GM12875 (cell line): ENCODE measurements around the gene PYM1.

Source experiments
- H3K4me3 ChIP-seq: one replicate; pipeline ENCODE4 v1.5.1; 2011; ENCODE audit warnings: low read depth, low read length, control low read depth
- TF ChIP-seq, protein P1 (sequence below): IDR thresholded peaks from 2 replicates; pipeline ENCODE4 v1.5.1; 2011; ENCODE audit warnings: low read depth, mild to moderate bottlenecking, control low read depth, inconsistent platforms, low read length, moderate library complexity, borderline replicate concordance; ENCODE audit not compliant: insufficient read depth

Gene PYM1

DNA sequence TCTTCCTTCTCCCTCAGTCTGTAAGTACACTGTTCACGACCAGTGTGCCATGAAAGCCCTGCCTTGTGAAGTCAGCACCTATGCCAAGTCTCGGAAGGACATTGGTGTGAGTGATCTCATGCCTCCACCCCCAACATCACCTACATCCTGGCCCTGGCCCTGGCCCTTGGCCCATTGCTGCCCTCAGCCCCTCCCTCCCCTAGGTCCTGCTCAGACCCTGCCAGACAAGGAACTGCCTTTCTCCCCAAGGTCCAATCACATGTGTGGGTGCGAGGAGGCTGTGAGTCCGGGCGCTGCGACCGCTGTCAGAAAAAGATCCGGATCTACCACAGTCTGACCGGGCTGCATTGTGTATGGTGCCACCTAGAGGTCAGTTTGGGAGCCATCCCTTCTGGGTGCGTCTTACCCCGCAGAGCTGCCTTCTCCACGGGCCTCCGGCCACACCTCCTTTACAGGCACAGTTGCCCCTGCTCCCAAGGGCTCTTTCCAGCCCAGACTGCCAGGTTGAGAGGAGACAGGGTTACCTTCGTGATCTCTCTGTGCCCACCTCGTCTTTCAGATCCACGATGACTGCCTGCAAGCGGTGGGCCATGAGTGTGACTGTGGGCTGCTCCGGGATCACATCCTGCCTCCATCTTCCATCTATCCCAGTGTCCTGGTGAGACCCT, 12.5 kb upstream of the PYM1 start:
- H3K4me3 ChIP-seq, result no peak overlapping the region
- TF ChIP-seq, protein P1, sequence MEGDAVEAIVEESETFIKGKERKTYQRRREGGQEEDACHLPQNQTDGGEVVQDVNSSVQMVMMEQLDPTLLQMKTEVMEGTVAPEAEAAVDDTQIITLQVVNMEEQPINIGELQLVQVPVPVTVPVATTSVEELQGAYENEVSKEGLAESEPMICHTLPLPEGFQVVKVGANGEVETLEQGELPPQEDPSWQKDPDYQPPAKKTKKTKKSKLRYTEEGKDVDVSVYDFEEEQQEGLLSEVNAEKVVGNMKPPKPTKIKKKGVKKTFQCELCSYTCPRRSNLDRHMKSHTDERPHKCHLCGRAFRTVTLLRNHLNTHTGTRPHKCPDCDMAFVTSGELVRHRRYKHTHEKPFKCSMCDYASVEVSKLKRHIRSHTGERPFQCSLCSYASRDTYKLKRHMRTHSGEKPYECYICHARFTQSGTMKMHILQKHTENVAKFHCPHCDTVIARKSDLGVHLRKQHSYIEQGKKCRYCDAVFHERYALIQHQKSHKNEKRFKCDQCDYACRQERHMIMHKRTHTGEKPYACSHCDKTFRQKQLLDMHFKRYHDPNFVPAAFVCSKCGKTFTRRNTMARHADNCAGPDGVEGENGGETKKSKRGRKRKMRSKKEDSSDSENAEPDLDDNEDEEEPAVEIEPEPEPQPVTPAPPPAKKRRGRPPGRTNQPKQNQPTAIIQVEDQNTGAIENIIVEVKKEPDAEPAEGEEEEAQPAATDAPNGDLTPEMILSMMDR, result peak; percentile 91

DNA sequence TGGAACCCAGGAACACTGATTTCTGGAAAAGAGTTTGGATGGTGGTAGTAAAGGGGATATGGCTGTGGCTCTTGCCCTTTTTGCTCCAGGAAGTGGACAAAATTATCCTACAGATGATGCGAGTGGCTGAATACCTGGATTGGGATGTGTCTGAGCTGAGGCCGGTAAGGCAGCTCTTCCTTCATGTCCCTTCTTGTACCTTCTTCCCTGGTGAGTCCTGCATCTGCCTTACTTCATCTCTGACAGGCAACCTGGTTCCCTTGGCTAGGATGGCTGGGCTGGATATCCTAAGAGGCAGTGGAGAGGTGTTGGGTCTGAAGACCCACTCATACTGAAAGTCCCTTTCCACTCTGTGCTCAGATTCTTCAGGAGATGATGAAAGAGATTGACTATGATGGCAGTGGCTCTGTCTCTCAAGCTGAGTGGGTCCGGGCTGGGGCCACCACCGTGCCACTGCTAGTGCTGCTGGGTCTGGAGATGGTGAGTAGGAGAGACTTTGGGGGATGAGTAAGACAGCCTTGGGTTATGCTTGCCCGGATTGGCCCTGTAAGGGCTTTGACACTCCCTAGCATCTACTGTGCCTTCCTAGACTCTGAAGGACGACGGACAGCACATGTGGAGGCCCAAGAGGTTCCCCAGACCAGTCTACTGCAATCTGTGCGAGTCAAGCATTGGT, 11.3 kb upstream of the PYM1 start:
- no peak overlapping the region for H3K4me3 ChIP-seq

DNA sequence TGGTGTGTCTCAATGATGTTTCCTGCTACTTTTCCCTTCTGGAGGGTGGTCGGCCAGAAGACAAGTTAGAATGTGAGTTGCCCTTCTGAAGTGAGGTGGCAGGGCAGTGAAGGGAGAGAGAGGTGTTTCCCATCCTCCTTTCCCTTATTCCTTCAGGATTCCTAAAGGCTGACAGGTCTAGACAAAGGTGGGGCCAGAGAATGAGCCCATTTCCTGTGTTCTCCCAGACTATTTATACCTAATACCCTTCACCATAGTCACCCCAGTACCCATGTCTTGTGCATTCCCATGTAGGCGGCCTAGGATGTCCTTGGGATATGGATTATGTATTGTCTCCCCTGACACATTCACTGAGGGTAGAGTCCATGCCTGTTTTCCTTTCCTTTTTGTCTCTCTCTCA, 10.3 kb upstream of the PYM1 start:
- TF ChIP-seq, protein P1, result no peak
- no peak overlapping the region for H3K4me3 ChIP-seq

More for the DNA sequence above, 11.3 kb upstream of the PYM1 start:
- TF ChIP-seq, protein P1, result no peak

DNA sequence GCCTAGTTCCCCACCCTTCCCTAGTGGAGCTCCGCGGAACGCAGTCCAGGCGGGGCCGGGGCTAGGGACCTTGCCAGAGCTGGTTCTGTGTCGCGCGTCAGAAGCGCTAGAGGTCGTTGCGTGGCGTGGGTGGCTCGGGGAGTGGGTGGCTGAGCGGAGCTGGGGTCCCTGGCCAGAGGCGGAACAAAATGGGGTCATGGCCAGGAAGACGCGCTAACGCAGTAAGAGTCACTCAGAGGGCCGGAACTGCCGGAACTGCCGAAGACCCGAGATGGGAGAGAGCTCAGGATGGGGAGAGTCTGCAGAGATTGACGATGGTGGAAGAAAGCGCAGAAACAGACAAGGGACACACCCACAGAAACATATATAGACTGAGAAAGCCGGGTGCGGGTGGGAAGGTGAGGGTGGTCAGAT, 8.1 kb upstream of the PYM1 start:
- TF ChIP-seq, protein P1, result no peak
- H3K4me3 ChIP-seq, result no peak overlapping the region

DNA sequence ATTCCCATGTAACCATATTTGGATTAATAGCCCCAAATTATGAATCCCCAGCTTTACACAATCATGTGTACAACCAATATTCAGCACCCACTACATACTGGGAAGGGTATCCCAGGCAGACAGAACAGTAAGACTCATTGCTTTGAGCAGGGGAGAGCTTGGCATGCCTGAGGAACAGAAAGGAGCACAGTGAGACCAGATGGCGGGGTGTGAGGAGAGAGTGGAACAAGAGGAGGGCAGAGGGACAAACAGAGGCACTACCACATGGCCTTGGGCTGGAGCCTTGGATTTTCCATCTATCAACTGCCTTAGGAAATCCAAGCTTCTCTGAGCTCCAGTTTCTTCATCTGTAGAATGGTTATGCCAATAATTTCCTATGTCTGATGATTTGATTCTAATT, 7.1 kb upstream of the PYM1 start:
- no peak overlapping the region for H3K4me3 ChIP-seq

DNA sequence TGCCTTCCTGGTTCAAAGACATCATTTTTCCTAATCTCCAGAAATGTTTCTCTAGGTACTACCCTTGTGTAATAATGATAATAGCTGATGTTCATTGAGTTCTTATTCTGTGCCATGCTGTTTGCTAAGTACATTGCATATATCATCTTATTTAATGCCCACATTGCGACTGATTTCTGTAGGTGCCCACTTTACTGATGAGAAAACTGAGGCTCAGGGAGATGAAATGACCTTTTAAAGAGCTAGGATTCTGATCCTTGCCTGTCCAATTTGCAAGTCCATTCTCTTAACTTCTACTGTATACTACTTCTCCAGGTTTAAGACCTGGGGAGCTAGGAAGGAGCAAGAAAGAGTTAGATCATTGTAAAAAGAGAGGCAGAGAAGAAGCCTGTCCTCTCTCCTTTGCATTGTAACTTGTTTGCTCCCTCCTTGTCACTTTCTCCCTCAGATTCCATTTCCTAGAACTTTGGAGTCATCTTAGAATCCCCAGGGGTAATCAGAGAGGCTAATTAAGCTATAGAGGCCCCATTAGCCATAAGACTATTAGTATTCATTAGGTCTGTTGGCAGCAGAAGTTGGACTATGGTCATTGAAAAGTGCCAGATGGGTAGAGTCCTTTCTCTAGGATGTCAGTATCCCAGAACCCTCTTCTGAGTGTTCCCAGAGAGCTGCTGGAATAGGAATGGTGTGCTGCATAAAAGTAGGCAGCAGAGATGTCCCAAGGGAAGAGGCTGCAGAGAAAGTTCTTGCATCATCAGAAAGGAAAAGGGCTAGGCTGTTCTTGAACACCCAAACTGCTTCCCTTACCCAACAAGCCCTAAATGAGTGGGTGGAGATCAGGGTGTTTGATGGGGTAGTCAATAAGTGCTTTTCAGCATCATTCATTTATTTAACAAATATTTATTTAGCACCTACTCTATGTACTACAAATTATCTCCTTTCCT, 6.4 kb upstream of the PYM1 start:
- TF ChIP-seq, protein P1, result no peak
- H3K4me3 ChIP-seq, result no peak overlapping the region

More for the DNA sequence above, 7.1 kb upstream of the PYM1 start:
- TF ChIP-seq, protein P1, result no peak
